LNCAP (cell line): ENCODE measurements around the gene PYDC2.

Experiments used
- CTCF ChIP-seq: fragments of 450-650 bp; IDR thresholded peaks from 2 replicates; pipeline ENCODE4 v1.5.1; 2017; ENCODE audit warnings: mild to moderate bottlenecking

Gene PYDC2

GRCh38 chr3:191461113-191461595 is at the start of gene PYDC2:
Gene PYDC2 (plus strand): TSS chr3:191461163. CDS start chr3:191461163, 0 bp downstream.
- no peak for TF ChIP-seq CTCF

DNA sequence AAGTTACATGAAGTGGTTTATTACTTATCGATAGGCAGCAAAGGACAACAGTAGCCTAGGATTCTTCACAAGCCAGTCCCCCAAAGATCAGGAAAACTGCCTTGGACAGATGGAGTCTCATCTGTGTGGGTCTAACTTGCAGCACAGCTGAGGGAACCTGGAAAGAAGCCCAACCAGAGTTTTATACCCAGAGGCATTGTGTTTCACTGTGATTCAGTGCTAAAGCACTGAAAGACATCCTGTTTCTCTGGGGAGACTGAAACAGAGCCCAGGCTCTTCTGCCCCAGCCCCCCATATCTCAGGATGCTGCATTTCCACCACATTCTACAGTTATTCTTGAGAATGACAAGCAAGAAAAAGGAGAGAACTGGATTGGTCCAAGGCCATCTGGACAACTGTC is 48.2 kb upstream of the PYDC2 start:
- TF ChIP-seq CTCF, result no peak

DNA sequence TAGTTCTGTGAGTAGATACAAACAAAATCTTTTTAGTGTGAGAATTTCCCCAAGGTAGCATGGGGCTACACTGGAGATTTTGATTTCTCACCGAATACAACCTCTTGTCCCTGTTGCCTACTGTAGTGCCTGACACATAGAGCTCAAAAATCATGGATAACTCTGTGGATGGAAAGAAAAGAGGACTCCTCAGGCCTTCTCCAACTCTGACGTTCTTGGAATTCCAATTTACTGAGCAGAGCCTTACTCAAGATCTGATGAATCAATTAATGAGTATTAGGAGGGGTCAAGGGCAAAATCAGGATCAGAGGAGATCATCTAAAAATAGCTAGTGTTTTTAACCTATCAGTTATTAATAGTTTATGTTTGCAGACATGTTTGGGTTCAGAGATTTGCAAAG is 46.7 kb upstream of the PYDC2 start:
- TF ChIP-seq CTCF, result no peak

GRCh38 chr3:191414732-191415131 is 46.2 kb upstream of the PYDC2 start:
- no peak for TF ChIP-seq CTCF

DNA sequence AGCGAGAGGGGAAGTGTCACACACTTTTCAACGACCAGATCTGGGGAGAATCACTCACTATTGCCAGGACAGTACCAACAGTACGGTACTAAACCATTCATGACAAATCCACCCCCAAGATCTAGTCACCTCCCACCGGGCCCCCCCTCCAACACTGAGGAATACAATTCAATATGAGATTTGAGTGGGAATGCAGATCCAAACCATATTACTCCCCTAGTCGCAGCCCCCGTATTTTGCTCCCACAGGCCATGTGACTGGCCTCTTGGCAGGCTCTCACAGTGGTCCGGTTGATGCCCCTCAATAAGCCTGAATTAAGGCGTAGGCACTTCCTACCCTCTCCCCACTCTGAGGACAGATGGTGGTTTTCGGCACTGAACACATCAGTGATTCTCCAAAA is 45.4 kb upstream of the PYDC2 start:
- TF ChIP-seq CTCF, result no peak

- no peak for TF ChIP-seq CTCF
Measured at GRCh38 chr3:191417457-191417729, 43.6 kb upstream of the PYDC2 start.

- no peak for TF ChIP-seq CTCF
Measured at GRCh38 chr3:191420771-191421170, 40.2 kb upstream of the PYDC2 start.

DNA sequence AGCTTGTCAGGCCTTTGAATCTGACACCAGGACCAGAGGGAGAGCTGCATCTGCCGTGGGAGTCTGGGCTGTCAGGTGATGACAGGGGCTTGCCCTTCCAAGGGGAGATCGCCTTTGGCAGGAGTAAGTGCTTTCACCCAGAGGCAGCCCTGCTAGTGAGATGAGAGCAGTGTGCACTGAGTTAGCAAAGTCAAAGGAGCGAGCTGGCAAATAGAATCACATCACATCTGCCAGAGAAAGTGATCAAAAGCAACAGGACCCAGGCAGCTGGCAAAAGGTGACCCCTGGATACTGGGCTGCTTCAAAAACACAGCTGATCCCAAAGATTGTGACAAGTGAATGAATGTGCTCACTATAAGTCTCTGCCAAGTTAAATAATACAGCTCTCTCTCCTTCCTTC is 36.1 kb upstream of the PYDC2 start:
- no peak for TF ChIP-seq CTCF
